ENCODE results near the gene AQP1. TPM values are rescaled to one million over a fixed set of nuclear protein-coding genes. Genes with fewer than 3 reads are reported as not detected.

Gene AQP1
- polyA plus RNA-seq, 1 donor (not counting 4 experiments of a cell fraction or from before 2014, with no cell fraction given) = 0.07 TPM

DNA sequence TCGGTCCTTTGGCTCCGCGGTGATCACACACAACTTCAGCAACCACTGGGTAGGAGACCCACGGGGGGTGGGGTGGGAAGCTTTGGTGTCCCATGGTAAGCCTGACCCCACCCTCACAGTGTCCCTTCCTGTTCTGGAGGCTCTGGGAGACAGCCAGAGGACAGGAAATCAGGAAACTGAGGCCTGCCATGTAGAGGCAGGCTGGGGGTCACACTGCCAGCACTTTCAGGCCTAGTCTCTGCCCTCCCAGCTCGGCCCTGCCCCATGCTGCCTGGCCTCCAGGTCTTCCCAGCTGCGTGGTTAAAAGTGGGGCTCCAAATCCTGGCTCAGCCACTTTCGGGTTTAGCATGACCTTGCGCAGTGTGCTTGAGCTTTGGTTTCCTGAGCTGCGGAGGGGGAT lies 10.9 kb downstream of the AQP1 start:
- no peak for FAIRE-seq
- dilution Hi-C loops (cut with MboI; ENCODE audit: extremely low pct_ligation_motif_present, low sequenced_read_pairs) = no loop called here
- H3K79me2 ChIP-seq (ENCODE audit: control insufficient read depth, insufficient read depth, low read length) = no peaks in the 10 kb centered on the region
- no peaks in the 10 kb centered on the region for H4K20me1 ChIP-seq (ENCODE audit: control insufficient read depth, extremely low read depth, insufficient read depth, low read length)
- H3K27me3 ChIP-seq (ENCODE audit: control insufficient read depth, extremely low read depth, insufficient read depth, low read length) = no peaks in the 10 kb centered on the region
- TF ChIP-seq EZH2 (IDR thresholded peaks at IDR 0.05; ENCODE audit: low read length) (no peak), CTCF (optimal IDR thresholded peaks at IDR 0.05 in 1 of 3, IDR thresholded peaks at IDR 0.05 in 1 of 3, conservative IDR thresholded peaks at IDR 0.05 in 1 of 3; ENCODE audit: extremely low read depth in 1 of 3, insufficient read depth in 2 of 3, low read length in 3 of 3) (no peak)
- no peaks in the 10 kb centered on the region for H3K36me3 ChIP-seq (ENCODE audit: control insufficient read depth in 2 of 2, extremely low read depth in 1 of 2, insufficient read depth in 2 of 2, low read length in 2 of 2)
- no peak for DNase-seq (ENCODE audit: low read depth, low spot score)
- H3K27ac ChIP-seq (ENCODE audit: control insufficient read depth, insufficient read depth, low read length) = no peak overlapping the region
- H3K4me1 ChIP-seq (ENCODE audit: control insufficient read depth, extremely low read depth, insufficient read depth, low read length) = peaks cover 12% of the 10 kb centered on the region
- H2AFZ ChIP-seq (ENCODE audit: control insufficient read depth, low read length) = no peak overlapping the region
- H3K9me1 ChIP-seq (ENCODE audit: control insufficient read depth, extremely low read depth, insufficient read depth, low read length) = no peaks in the 10 kb centered on the region
- no peak overlapping the region for H3K4me2 ChIP-seq (ENCODE audit: control insufficient read depth, extremely low read depth, insufficient read depth, low read depth, low read length)
- peaks cover 5% of the 10 kb centered on the region for H3K9me3 ChIP-seq (ENCODE audit: control insufficient read depth, low read depth, low read length)
- no peak overlapping the region for H3K9ac ChIP-seq (ENCODE audit: control insufficient read depth, extremely low read depth, insufficient read depth, low read length)
- no peak overlapping the region for H3K4me3 ChIP-seq (ENCODE audit: control insufficient read depth in 2 of 3, extremely low read depth in 1 of 3, insufficient read depth in 2 of 3, low read depth in 1 of 3, low read length in 3 of 3)

DNA sequence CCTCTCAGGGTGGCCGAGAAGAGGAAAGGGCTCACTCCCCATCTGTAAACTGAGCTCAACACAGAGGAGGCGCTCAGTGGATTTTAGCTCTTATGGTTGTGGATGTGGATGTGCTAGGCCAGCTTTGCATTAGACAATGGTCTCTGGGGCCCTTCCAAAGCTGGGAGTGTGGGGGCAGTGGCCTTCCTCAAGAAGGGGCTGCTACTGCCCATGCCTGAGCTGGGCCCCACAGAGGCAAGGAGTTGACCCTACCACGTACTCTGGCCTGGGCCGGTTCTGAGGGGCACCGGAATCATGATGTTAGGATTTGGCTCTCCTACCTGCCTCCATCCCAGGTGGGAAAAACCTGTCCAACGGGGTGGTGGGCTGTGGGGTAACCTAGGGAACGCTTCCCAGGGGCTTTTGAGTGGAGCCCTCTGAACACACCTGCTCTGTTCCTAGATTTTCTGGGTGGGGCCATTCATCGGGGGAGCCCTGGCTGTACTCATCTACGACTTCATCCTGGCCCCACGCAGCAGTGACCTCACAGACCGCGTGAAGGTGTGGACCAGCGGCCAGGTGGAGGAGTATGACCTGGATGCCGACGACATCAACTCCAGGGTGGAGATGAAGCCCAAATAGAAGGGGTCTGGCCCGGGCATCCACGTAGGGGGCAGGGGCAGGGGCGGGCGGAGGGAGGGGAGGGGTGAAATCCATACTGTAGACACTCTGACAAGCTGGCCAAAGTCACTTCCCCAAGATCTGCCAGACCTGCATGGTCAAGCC lies 11.5 kb downstream of the AQP1 start:
- TF ChIP-seq EZH2 (IDR thresholded peaks at IDR 0.05; ENCODE audit: low read length) (no peak), CTCF (optimal IDR thresholded peaks at IDR 0.05 in 1 of 3, IDR thresholded peaks at IDR 0.05 in 1 of 3, conservative IDR thresholded peaks at IDR 0.05 in 1 of 3; ENCODE audit: extremely low read depth in 1 of 3, insufficient read depth in 2 of 3, low read length in 3 of 3) (no peak)
- no peaks in the 10 kb centered on the region for H3K36me3 ChIP-seq (ENCODE audit: control insufficient read depth in 2 of 2, extremely low read depth in 1 of 2, insufficient read depth in 2 of 2, low read length in 2 of 2)
- H3K4me2 ChIP-seq (ENCODE audit: control insufficient read depth, extremely low read depth, insufficient read depth, low read depth, low read length) = no peak overlapping the region
- H3K9ac ChIP-seq (ENCODE audit: control insufficient read depth, extremely low read depth, insufficient read depth, low read length) = no peak overlapping the region
- H3K27ac ChIP-seq (ENCODE audit: control insufficient read depth, insufficient read depth, low read length) = no peak overlapping the region
- H3K9me1 ChIP-seq (ENCODE audit: control insufficient read depth, extremely low read depth, insufficient read depth, low read length) = no peaks in the 10 kb centered on the region
- H3K4me1 ChIP-seq (ENCODE audit: control insufficient read depth, extremely low read depth, insufficient read depth, low read length) = peaks cover 12% of the 10 kb centered on the region
- dilution Hi-C loops (cut with MboI; ENCODE audit: extremely low pct_ligation_motif_present, low sequenced_read_pairs) = no loop called here
- peaks cover 5% of the 10 kb centered on the region for H3K9me3 ChIP-seq (ENCODE audit: control insufficient read depth, low read depth, low read length)
- no peak overlapping the region for H2AFZ ChIP-seq (ENCODE audit: control insufficient read depth, low read length)
- no peak overlapping the region for H3K4me3 ChIP-seq (ENCODE audit: control insufficient read depth in 2 of 3, extremely low read depth in 1 of 3, insufficient read depth in 2 of 3, low read depth in 1 of 3, low read length in 3 of 3)
- H4K20me1 ChIP-seq (ENCODE audit: control insufficient read depth, extremely low read depth, insufficient read depth, low read length) = no peaks in the 10 kb centered on the region
- H3K27me3 ChIP-seq (ENCODE audit: control insufficient read depth, extremely low read depth, insufficient read depth, low read length) = no peaks in the 10 kb centered on the region
- no peak for FAIRE-seq
- no peaks in the 10 kb centered on the region for H3K79me2 ChIP-seq (ENCODE audit: control insufficient read depth, insufficient read depth, low read length)
- DNase-seq (ENCODE audit: low read depth, low spot score) = no peak
